HG03460 (cell line): ENCODE results near the gene MPPED1.

Experiments used
- ATAC-seq: cut with Tn5 transposase; IDR thresholded peaks from one replicate; pipeline ENCODE4 v1.9.1; 2021; ENCODE audit not compliant: unreplicated experiment

The MPPED1 gene, protein sequence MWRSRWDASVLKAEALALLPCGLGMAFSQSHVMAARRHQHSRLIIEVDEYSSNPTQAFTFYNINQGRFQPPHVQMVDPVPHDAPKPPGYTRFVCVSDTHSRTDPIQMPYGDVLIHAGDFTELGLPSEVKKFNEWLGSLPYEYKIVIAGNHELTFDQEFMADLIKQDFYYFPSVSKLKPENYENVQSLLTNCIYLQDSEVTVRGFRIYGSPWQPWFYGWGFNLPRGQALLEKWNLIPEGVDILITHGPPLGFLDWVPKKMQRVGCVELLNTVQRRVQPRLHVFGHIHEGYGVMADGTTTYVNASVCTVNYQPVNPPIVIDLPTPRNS

DNA sequence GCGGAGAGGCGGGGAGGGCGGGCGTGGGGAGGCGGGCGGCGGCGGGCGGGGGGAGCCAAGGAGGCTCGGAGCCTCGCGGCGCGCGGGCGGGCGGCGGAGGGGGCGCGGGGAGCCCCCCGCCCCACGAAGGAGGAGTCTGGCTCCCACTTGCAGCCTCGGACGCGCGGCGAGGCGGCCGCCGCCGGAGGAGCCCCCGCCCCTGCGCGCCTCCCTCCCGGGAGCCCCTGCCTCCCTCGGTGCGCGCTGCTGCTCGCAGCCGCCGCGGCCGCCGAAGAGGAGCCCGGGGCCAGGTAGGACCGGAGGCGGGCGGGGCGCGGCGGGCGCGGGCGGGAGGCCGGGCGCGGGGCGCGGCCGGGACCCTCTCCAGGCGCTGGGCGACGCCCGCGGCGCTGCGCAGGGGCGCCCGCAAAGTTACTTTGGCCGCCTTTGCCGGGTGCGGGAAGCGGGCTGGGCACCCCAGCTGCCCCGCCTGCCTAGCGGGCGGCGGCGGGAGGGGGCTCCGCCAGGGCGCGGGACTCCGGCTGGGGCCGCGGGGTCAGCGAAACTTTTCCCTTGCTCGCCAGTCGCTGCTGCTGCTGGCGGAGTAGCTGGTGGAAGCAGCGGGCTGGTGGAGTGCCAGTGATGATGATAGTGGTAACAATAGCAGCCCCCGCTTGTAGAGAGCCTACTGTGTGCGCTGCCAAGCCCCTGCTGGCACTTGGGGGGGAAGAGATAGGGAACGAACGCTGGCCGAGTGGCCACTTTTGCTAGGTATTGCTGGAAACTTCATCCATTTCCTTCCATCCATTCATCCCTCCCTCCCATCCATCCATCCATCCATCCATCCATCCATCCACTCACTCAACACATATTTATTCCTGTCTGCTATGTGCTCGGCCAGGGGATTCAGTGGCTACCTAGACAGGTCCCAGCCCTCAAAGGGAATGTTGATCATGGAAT is at the start of gene MPPED1:
Gene MPPED1, plus strand, starts transcription at position 146 of the 939 bp plus-strand sequence. CDS start 12,972 bp downstream, outside the sequence.
- no peak for ATAC-seq

DNA sequence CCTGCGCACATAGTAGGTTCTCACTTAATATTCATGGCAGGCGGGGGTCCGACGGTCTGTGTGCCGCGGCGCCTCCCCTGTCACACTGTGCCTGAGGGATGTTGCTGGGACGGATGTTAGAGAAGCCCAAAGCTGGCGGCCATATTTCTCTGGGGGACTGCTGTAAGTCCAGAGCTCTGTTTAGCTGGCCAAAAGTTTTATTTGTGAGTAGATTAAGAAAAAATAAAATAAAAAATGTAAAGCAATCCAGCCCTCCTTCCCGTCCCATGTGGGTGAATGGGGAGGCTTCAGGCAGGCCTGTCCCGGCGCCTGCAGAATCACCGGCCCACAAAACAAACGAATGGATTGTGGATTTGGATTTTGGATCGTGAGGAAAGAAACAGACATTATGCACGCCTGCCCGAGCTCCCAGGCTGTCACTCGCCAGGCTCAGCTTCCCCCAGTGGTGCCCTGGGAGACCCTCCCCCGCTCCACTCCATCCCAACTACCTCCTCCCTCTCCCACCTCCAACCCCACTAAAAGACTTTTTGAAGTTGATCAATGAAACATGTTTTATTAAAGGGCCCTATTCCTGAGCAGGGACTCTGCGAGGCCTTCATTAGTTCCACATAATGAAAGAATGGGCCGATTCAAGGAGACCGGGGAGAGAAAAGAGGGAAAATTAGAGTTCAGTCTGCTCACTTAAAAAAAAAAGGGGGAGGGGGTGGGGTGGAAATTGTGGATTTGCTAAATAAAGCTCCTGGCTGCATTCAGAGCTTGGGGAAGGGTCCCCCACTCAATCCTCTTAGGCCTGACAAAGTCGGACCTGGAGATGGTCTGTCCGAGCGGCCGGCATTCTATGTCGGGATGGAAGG is 48.3 kb upstream of the MPPED1 start:
- ATAC-seq = no peak

DNA sequence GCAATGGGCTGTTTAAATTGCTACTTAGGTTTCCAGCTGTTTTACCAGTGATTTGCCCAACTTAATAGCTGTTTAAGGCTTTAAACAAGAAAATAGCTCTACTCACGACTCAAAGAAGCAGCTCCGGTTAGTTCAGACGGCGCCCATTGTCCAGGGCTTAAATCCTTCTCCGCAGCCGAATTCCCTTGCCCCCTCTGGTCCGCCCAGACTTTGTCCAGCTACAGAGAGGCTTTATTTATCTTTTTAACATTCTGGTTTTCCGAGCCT is 47.7 kb upstream of the MPPED1 start:
- no peak for ATAC-seq

DNA sequence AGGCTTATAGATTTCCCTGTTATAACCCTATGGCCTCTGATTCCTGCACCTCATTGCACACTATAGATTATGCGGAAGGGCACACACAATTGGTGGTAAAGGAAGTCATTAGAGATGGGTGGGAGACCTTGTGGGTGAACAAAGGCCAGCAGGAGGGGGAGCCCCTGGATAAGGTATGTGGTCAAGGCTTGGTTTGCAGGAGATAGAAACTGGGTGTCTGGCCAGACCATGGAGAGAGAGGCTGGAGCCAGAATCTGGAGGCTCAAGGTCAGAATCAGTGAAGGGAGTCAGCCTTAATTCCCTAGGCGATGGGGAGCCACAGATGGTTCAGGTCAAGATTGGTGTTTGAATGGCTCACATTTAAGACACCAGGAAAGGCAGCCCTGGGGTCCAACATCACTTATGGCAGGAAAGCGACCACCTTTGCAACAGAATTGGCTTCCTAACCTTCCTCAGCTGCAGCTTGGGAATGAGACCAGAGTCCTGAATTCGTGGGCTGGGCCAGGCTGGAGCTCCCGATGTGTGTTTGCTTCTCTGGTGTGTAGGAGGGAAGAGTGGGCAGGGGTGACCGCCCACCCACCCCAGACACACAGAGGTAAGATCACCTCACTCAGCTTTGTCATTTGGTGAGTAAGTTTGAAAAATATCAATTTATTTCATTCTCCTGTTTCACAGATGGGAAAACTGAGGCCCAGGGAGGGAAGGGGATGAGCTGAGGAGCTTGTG is 45.9 kb upstream of the MPPED1 start:
- no peak for ATAC-seq

DNA sequence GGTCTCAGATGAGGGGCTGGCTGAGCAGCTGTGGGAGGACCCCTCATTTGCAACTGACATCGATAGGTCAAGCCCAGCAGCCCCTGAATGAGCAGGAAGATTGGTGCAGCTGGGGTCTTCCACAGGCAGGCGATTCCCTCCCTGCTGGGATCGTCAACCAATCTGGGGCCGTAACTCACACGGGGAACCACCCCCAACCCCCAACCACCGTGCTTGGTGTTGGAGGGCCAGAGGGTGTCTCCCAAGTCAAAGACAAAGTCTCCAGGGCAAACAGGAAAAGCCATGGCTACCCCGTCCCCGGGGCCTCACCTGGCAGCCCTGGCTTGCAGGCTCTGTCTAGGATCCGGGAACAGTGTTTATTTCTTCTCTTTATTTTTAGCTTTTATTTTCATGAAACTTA is 41.8 kb upstream of the MPPED1 start:
- no peak for ATAC-seq

DNA sequence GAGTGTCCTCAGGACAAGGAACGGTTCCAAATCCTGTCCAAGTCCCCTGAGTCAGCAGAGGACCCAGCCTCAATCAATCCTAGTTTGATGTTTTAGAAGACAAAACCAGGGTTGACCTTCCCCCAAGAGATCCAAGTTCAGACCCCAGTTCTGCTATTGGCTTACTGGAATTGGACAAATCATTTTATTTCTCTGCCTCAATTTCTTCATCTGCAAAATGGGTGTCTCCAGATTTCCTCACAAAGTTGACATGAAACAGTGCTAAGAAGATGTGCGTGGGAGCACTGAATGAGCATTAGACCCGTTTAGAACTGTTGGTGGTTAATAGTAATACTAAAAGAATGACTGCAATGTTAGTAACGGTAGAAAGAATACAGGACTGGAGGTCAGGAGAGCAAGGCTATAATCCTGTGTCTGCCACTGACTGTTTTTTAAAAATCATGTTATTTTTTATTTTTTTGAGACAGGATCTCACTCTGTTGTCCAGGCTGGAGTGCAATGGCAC is 35.8 kb upstream of the MPPED1 start:
- ATAC-seq = no peak

DNA sequence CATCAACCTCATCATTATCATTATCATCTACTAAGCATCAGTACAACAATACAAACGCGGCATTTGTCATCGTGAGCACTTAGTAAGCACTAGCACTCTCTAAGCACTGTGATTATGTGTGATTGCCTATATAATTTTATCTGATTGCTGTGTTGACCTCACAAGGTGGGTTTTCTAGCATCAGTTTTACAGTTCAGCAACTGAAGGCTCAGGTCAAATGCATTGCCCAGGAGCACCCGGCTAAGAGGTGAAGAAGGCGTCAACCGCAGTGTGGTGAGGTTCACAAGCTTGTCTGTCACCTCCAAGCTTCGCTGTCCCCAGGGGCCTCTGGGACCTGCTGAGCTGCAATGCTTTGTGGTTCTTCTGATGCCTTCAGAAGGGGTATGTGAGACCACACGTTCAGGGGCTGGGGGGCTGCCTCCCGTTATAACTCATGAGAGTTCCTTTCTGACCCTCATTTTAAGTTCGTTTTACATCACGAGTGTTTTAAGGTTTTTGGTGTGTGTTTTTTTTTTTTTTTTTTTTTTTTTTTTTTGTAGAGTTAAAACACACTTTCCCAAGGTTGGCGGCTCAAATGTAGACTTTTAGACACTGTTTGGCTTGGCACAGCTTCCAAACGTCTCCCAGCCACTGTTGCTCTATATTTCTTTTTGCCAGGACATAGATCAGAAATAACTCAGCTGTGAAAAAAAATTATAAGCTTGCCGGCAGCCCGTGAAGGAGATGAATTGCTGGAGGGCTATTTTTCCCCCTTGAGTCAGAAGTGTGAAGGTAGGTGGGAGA is 34.9 kb upstream of the MPPED1 start:
- no peak for ATAC-seq

DNA sequence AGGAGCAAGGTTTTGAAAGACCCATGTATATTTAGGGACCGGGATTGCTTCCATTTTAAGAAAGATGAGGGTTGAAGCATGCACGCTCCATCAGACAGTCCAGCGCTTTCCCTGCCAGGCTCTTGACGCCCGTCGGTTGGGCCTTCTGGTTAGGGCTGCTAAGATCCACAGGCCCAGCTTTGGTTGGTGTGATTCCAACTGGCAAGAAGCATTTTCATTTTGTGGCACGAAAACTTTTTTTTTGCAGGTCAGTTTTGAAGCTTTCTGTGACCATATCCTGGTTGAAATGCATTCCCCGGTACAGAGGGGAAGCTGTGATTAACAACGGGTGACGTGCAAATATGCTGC is 34.3 kb upstream of the MPPED1 start:
- no peak for ATAC-seq

DNA sequence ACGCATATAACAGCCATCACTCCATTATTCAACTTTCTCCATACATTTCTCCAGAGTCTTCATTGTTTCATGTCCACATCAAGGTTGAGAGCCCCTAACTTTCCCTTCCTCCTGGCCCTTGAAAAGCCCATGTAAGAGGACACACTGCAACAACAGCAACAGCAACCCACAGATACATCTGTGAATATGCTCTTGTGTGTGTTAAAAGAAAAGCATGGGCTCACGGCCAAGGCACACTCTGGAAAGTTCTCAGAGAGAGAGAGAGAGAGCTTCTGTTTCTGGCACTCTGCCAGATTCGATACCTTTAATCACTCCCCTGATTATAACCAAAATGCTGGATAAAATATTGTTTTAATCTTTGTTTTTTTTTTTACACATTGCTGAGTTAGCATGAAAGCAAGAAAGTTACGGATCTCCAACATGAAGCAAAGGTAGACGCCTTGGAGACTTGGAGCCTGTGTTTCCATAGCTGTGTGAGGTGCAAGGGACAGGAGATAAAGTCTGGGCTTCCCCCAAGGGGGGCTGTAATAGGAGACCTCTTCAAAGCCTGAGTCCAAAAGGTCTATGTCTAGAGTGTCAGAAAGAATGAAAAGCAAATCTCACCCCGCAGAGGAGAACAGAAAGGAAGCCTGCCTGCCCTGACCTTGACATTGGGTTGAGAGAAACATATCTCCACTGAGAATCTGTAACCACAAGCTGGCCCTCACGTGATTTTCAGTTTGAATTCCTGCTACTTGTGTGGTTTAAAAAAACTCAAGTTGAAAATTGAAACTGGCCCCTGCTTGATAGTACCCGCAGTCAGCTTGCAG is 33.7 kb upstream of the MPPED1 start:
- ATAC-seq = peak; percentile 54

DNA sequence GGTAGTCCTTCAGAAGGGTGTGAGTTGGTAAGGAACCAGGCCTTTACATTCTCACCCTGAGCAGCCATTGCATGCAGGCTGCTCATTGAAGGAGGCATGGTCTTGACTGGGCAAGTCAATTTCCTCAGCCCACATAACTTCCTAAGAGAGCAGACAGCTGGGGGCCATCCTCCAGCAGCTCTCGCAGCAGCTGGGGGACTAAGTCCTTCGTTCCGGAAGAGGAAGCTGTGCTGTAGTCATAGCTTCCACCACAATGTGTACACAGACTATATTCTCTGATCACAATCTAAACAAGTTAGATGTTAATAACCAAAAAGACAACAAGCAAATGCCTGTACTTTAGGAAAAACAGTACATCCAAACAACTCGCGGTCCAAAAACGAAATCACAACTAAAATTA is 30.1 kb upstream of the MPPED1 start:
- ATAC-seq = no peak

DNA sequence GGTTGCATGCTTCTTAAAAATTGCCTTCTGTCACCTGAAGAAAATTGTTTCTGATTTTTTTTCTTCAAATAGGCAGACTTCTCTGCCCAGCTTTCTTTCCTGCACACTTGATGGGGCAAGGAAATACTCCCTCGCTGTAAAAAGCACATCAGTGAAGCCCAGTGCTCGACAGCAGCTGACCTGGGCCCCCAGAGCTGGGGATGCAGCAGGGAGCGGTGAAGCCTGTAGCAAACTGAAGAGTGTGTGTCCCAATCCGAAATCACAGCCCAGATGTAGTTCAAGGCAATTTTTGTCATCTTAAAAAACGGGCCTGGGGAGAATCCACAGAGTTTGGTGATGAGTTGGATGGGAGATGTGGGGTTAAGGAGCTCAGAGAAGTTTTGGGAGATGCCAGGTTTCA is 27.0 kb upstream of the MPPED1 start:
- no peak for ATAC-seq

DNA sequence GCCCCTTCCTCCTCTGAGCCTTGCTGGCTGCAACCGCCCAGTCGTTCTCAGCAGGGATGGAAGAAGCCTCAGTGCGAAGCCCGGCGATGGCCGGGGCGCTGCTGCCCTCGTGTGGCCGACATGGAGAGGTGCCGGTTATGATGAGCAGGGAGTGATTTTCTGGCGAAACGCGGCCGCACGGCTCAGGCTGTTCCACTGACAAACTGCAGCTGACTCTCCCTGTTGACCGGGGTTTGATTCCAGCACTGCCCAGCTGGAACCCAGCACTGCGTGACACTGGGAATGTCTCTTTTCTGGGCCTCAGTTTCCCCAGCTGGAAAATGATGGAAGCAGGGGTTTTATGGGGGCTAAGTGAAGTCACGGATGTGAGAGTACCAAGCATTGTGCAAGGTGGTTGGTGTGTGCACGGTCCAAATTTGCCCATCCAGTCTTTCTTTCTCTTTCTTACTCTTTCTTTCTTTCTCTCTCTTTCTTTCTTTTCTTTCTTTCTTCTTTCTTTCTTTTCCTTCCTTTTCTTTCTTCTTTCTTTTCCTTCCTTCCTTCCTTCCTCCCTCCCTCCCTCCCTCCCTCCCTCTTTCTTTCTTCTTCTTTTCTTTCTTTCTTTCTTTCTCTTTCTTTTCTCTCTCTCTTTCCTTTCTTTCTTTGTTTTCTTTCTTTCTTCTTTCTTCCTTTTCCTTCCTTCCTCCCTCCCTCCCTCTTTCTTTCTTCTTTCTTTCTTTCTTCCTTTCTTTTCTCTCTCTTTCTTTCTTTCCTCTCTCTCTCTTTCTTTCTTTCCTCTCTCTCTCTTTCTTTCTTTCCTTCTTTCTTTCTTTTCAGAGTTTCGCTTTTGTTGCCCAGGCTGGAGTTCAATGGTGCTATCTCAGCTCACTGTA is 25.8 kb upstream of the MPPED1 start:
- no peak for ATAC-seq

DNA sequence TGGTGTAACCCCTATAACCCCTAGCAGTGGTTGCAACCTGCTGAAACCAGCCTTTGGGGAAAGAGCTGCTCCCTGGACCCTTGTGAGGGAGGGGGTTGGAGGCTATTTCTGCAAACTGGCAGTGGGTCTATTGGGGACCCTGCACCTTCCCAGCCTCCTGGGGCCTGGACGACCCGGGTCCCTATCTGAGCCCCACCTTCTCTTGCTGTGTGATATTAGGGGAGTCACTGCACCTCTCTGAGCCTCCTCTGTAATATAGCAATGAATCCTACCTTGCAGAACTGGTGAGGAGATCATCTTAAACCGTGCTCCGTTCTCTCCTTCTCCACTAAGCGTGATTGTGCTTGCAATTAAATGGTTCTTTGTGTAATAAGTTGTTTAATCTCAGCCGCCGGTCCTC is 24.0 kb upstream of the MPPED1 start:
- ATAC-seq = no peak

DNA sequence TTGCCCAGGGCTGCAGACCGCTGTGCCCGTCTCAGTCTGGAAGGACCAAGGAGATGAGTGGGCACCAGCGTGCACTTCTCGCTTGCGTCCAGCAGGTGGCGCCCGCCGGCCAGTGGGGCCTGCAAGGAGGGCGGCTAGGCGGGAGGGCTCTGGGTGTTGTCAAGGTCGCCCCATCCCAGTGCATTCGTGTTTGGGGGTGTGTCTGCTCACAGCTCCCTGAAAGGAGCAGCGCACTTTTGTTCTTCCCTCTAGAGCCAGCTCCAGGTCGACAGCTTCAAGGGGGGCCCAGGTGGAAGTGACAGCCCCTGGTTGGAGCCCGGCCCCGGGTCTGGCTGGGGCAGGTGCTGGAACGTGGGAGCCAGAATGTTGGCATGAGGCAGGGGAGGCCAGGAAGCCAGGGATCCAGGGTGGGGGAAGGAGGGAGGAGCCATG is 23.4 kb upstream of the MPPED1 start:
- ATAC-seq = no peak

DNA sequence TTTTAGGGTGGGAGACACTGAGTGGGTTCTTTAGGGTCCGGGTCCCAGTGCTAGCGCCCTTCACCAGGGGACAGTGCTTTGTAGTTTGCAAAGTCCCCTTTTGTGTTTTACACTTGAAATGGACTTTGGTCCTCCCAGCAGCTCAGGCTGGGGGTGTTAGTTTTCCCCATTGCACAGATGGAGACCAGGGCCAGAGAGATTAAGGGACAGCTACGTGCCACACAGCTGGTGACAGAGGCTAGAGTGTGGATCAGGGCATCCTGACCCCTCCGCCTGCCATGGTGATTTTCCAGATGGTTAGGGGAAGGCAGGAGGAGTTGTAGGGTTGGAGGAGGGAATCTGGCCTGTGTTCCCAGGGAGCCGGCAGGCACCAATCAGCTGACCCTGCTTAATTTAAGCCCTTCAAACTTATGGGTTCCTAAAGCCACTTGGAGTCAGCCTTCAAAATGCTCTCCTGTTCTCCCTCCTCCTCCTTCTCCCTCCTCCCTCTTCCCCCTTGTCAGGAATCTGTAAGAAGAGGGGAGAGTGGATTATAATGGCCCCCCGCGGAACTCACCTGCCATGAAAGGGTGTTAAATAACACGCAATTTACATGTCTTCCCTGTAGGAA is 22.5 kb upstream of the MPPED1 start:
- no peak for ATAC-seq

DNA sequence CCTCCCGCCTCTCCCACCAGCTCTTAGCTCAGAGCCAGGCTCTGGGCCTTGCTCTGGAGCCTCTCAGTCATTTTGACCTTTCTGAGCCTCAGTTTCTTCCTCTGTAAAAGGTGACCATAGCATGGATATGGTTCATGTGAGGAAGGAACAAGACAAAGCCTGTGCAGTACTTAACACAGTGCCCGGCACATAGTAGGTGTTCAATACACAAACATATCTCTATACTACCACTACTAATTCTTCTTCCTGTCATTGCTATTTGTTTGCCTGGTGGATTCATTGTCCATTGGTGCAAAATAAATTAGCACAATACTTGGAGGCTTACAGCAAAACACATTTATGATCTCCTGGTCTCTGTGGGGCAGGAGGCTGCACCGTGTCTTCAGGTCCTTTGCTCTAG is 21.6 kb upstream of the MPPED1 start:
- no peak for ATAC-seq

DNA sequence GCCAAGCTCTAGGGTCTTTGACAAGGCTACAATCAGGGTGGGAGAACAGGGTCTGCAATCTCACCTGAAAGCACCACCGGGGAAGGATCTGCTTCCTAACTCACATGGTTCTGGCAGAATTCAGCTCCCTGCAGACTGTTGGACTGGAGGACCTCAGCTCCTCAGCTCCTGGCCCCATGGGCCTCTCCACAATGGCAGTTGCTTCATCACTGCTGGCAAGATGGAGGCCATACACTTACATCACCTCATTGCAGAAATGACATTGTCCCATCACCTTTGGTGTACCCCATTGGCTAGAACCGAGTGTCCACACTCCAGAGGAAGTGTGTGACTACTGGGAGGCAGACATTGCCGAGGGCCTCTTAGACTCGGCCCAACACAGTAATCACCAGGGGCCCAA is 20.9 kb upstream of the MPPED1 start:
- ATAC-seq = no peak

DNA sequence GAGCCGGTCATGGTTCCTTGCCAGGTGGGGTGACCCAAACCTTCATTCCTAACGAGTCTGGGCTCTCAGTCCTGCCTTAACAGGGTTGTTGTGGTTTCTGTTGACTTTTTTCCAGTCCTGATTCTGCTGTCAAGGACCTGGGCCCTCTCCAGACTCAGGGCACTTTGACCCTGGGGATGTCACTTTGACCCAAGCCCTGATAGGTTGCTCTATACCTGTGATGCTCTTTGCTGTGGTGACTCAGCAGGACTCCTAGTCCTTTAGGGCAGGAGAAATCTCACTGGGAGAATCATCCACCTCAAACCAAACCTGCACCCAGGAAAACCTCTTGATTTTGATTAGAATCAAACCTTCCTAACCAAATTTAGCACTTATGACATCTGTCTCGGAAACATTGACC is 20.5 kb upstream of the MPPED1 start:
- ATAC-seq = no peak
